A673 (cell line): ENCODE data around the gene KCTD18. TPM values are rescaled to one million over a fixed set of nuclear protein-coding genes. Genes with fewer than 3 reads are reported as not detected.

ENCODE experiments used
- BruUV-seq: library from RNA; stranded (reverse); fragments of 400-500 nt; replicated peaks from 2 replicates; lab custom pipeline; 2021; lab: Mats Ljungman, UMichigan
- CTCF ChIA-PET: fragments of 300-600 bp; sonication (Branson Sonifier 250); formaldehyde crosslinking; loops from one replicate; lab custom pipeline; 2022; ENCODE audit warnings: antibody characterized with exemption; lab: Charles Lee
- POLR2A ChIA-PET: fragments of 300-600 bp; sonication (Branson Sonifier 250); formaldehyde crosslinking; loops from one replicate; lab custom pipeline; 2022; ENCODE audit warnings: antibody characterized with exemption; ENCODE audit not compliant: low non-redundant PET; lab: Charles Lee
- DNase-seq: peaks from one replicate; pipeline ENCODE4 v3.0.0-alpha.2; 2015; ENCODE audit warnings: low spot score
- H3K27ac ChIP-seq: fragments of 200-600 bp; sonication (generic); 2 replicates; pipeline ENCODE4 v1.5.1; 2016; ENCODE audit warnings: mixed run types, low read depth, mild to moderate bottlenecking, mixed read lengths, antibody characterized with exemption, low read length; ENCODE audit not compliant: poor library complexity, severe bottlenecking
- H3K27me3 ChIP-seq: fragments of 200-600 bp; sonication (generic); replicated peaks from 2 replicates; pipeline ENCODE4 v1.6.1; 2017; ENCODE audit warnings: mixed run types, low read depth, mild to moderate bottlenecking, mixed read lengths, antibody characterized with exemption, low read length; ENCODE audit not compliant: insufficient read depth, poor library complexity
- H3K36me3 ChIP-seq: fragments of 200-600 bp; sonication (generic); 2 replicates; pipeline ENCODE4 v1.6.1; 2016; ENCODE audit warnings: mixed run types, mild to moderate bottlenecking, mixed read lengths, antibody characterized with exemption, low read length; ENCODE audit not compliant: insufficient read depth, poor library complexity, severe bottlenecking
- H3K4me1 ChIP-seq: fragments of 200-600 bp; sonication (generic); 2 replicates; pipeline ENCODE4 v1.6.1; 2017; ENCODE audit warnings: mixed run types, mild to moderate bottlenecking, mixed read lengths, antibody characterized with exemption, low read length; ENCODE audit not compliant: insufficient read depth, poor library complexity, severe bottlenecking
- H3K4me3 ChIP-seq: fragments of 200-600 bp; sonication (generic); 2 replicates; pipeline ENCODE4 v1.5.1; 2016; ENCODE audit warnings: low read depth, mixed run types, mild to moderate bottlenecking, mixed read lengths, low read length; ENCODE audit not compliant: poor library complexity, severe bottlenecking
- H3K9me3 ChIP-seq: fragments of 200-600 bp; sonication (generic); 2 replicates; pipeline ENCODE4 v1.6.1; 2016; ENCODE audit warnings: mixed run types, low read depth, mild to moderate bottlenecking, mixed read lengths, antibody characterized with exemption, low read length; ENCODE audit not compliant: poor library complexity, severe bottlenecking
- CTCF ChIP-seq: fragments of 300-800, 200-600 bp; sonication (generic); conservative IDR thresholded peaks from 2 replicates; pipeline ENCODE4 v1.5.1; 2017; ENCODE audit warnings: low read depth, mild to moderate bottlenecking, antibody characterized with exemption, low read length, moderate library complexity, mixed read lengths
- EZH2 ChIP-seq: fragments of 200-600 bp; sonication (generic); IDR thresholded peaks from 2 replicates; pipeline ENCODE4 v1.6.1; 2017; ENCODE audit warnings: borderline replicate concordance, low read depth, mild to moderate bottlenecking, mixed read lengths, antibody characterized with exemption, low read length; ENCODE audit not compliant: poor library complexity, severe bottlenecking
- intact Hi-C: fragments of 100-400 bp; cut with micrococcal nuclease; formaldehyde crosslinking; loops from one replicate; pipeline ENCODE4 v1.10.0; 2022; ENCODE audit not compliant: unreplicated experiment
- total RNA-seq: library from RNA; stranded (reverse); gene quantifications from 2 replicates; pipeline ENCODE4 v1.2.3, GENCODE V29; 2021

Gene KCTD18
- total RNA-seq, 1 experiment from 2014 or later: 12.2 TPM

GRCh38 chr2:200448455-200448854 lies 61.4 kb downstream of the KCTD18 start:
- H3K36me3 ChIP-seq: no peaks in the 10 kb centered on the region
- no peak overlapping the region for H3K4me3 ChIP-seq
- no peaks in the 10 kb centered on the region for H3K4me1 ChIP-seq
- no peaks in the 10 kb centered on the region for H3K27me3 ChIP-seq
- TF ChIP-seq CTCF (no peak), EZH2 (no peak)
- BruUV-seq: no TSS peak
- intact Hi-C loops: no loop called here
- DNase-seq: no peak
- no peak overlapping the region for H3K27ac ChIP-seq
- H3K9me3 ChIP-seq: no peaks in the 10 kb centered on the region
- CTCF ChIA-PET: interaction anchor here (0.6 kb wide), 1 partner anchor 29 kb away, joined by 4 read pairs; no protein-coding TSS in a partner anchor
- POLR2A ChIA-PET: no interaction called here

DNA sequence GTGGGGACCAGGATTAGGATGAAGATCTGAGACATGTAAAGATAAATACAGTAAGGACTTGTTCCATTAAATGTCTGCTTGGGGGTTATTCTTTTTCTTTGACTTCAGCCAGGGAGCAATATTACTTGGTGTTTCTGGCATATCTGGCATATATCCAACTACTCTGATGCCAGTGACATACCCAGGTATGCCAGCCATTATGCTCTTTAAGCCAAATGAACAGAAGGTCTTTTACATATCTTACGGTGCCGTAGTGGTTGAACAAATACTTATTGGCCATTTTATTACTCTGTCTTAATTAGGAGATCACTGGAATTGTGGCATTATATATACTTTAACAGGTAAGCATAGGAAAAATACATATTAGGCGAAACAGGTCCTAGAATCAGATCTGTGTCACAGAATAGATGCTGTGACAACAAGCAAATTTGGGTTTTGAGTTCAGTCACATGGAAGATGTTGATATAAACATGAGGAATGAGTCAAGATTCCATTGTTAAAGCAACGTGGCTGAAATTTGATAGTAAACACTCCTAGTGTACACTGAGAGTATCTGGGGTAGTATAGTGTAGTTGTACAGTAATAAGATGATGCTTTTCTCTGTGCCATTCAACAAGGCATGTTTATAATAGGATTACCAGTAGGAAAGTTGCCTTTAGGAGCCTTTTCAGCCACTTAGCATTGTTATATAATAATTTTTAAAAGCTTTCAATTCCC lies 62.6 kb downstream of the KCTD18 start:
- Histone ChIP-seq H3K27ac (no peak overlapping the region), H3K27me3 (no peaks in the 10 kb centered on the region), H3K4me3 (no peak overlapping the region), H3K4me1 (no peaks in the 10 kb centered on the region), H3K36me3 (no peaks in the 10 kb centered on the region), H3K9me3 (no peaks in the 10 kb centered on the region)
- intact Hi-C loops: no loop called here
- DNase-seq: no peak
- ChIA-PET CTCF (no interaction called here), POLR2A (no interaction called here)
- no peak for TF ChIP-seq CTCF
- TF ChIP-seq EZH2: no peak
- no TSS peak for BruUV-seq

- TF ChIP-seq EZH2 (no peak), CTCF (no peak)
- ChIA-PET POLR2A (no interaction called here), CTCF (no interaction called here)
- Histone ChIP-seq H3K4me1 (no peaks in the 10 kb centered on the region), H3K36me3 (no peaks in the 10 kb centered on the region), H3K27me3 (no peaks in the 10 kb centered on the region), H3K27ac (no peak overlapping the region), H3K4me3 (no peak overlapping the region), H3K9me3 (no peaks in the 10 kb centered on the region)
- intact Hi-C loops: no loop called here
- no TSS peak for BruUV-seq
- no peak for DNase-seq
Measured at GRCh38 chr2:200446612-200447011, 63.3 kb downstream of the KCTD18 start.
